ENCODE measurements around the gene MTHFSD. TPM values are rescaled to one million over a fixed set of nuclear protein-coding genes. Genes with fewer than 3 reads are reported as not detected.

MTHFSD gene
- total and polyA plus RNA-seq, 10 of the 15 experiments (the other 5 are each of a cell fraction or from before 2014, with no cell fraction given) = 2.2 to 24.5 (median 18.1) TPM

GRCh38 chr16:86511317-86512161 is 43.5 kb downstream of the MTHFSD start:
- FAIRE-seq = no peak
- Histone ChIP-seq H3K4me3 (no peak overlapping the region), H3K27ac (ENCODE audit: control insufficient read depth, insufficient read depth) (no peak overlapping the region), H3K4me2 (ENCODE audit: control insufficient read depth, insufficient read depth) (no peak overlapping the region), H3K79me2 (ENCODE audit: control insufficient read depth, insufficient read depth, low read length) (no peaks in the 10 kb centered on the region), H3K36me3 (ENCODE audit: control insufficient read depth in 2 of 2, insufficient read depth in 2 of 2, low read length in 1 of 2) (no peaks in the 10 kb centered on the region), H4K20me1 (ENCODE audit: control insufficient read depth, insufficient read depth) (no peaks in the 10 kb centered on the region), H3K4me1 (ENCODE audit: control insufficient read depth, insufficient read depth, low read length) (no peaks in the 10 kb centered on the region; the same call in 1 of the 2 replicates), H3K9me3 (replicated peaks; ENCODE audit: control insufficient read depth, insufficient read depth, low read length) (no peaks in the 10 kb centered on the region), H3K27me3 (replicated peaks in 1 of 2; ENCODE audit: control insufficient read depth in 2 of 2, insufficient read depth in 2 of 2, low read length in 1 of 2) (peaks cover 27 to 29% of the 10 kb centered on the region in 2 experiments), H2AFZ (ENCODE audit: control insufficient read depth, low read depth, low read length) (no peak overlapping the region), H3K9ac (ENCODE audit: control insufficient read depth, insufficient read depth, low read length) (no peak overlapping the region)
- WGBS (ENCODE audit: insufficient coverage, insufficient replicate concordance, low lambda C conversion rate, missing lambda C conversion rate) = 39% methylated on average over 26 of the region's 44 CpGs
- ChIA-PET POLR2A (no interaction called here), SMC1A (ENCODE audit: uncharacterized antibody, unreplicated experiment) (no interaction called here), RAD21 (ENCODE audit: unreplicated experiment) (no interaction called here), CTCF (no interaction called here)
- no TSS peak for BruUV-seq (replicated peaks)
- DNase-seq (ENCODE audit: low read depth, low spot score) = no peak
- ATAC-seq = no peak
- in situ Hi-C loops (cut with MboI) (loop anchor here (10.0 kb wide), 1 partner anchor 467 kb away; no protein-coding TSS in a partner anchor), intact Hi-C loops (cut with micrococcal nuclease; ENCODE audit: unreplicated experiment) (loop anchor here (10.0 kb wide), 1 partner anchor 467 kb away; no protein-coding TSS in a partner anchor)
- no peak for TF ChIP-seq POLR2A (IDR thresholded peaks at IDR 0.05; ENCODE audit: low read depth, low read length)
- no peak for TF ChIP-seq KAT2A (conservative IDR thresholded peaks at IDR 0.05; ENCODE audit: control insufficient read depth, low read depth, low read length)
- no peak for TF ChIP-seq KLF5 (IDR thresholded peaks at IDR 0.05; ENCODE audit: partially characterized antibody)
- no peak for TF ChIP-seq ZBTB33 (IDR thresholded peaks at IDR 0.05)
- no peak for TF ChIP-seq BMI1 (IDR thresholded peaks at IDR 0.05; ENCODE audit: borderline replicate concordance)
- TF ChIP-seq JUNB (IDR thresholded peaks at IDR 0.05) = no peak
- TF ChIP-seq CREB1 (IDR thresholded peaks at IDR 0.05; ENCODE audit: low read depth) = no peak
- TF ChIP-seq MTA3 (IDR thresholded peaks at IDR 0.05; ENCODE audit: borderline replicate concordance, low read length) = no peak
- no peak for TF ChIP-seq KDM1A (IDR thresholded peaks at IDR 0.05; ENCODE audit: borderline replicate concordance)
- no peak for TF ChIP-seq TCF3 (IDR thresholded peaks at IDR 0.05; ENCODE audit: borderline replicate concordance, insufficient read depth, low read depth, low read length)
- no peak for TF ChIP-seq NFYB (IDR thresholded peaks at IDR 0.05; ENCODE audit: insufficient read depth, low read depth, low read length)
- no peak for TF ChIP-seq IKZF1 (conservative IDR thresholded peaks at IDR 0.05)
- TF ChIP-seq ESRRA (IDR thresholded peaks at IDR 0.05; ENCODE audit: low read length) = no peak
- no peak for TF ChIP-seq SMC3 (IDR thresholded peaks at IDR 0.05; ENCODE audit: borderline replicate concordance, low read length)
- no peak for TF ChIP-seq ZBED1 (IDR thresholded peaks at IDR 0.05; ENCODE audit: borderline replicate concordance)
- no peak for TF ChIP-seq PAX8 (IDR thresholded peaks at IDR 0.05)
- no peak for TF ChIP-seq SMARCA5 (IDR thresholded peaks at IDR 0.05)

Data from GM12878 (cell line).